Mononuclear cell (primary cell): ENCODE measurements around the gene RNFT2. TPM values are rescaled to one million over a fixed set of nuclear protein-coding genes. Genes with fewer than 3 reads are reported as not detected.

Source experiments
- H3K27me3 ChIP-seq: 2 replicates; pipeline ENCODE4 v1.6.0; 2011; ENCODE audit warnings: low read length, control low read depth; ENCODE audit not compliant: insufficient read depth
- H3K4me1 ChIP-seq: 2 replicates; pipeline ENCODE4 v1.5.1; 2011; ENCODE audit warnings: mild to moderate bottlenecking, low read length, control low read depth; ENCODE audit not compliant: insufficient read depth
- H3K4me3 ChIP-seq: 2 replicates; pipeline ENCODE4 v1.5.1; 2011; ENCODE audit warnings: mild to moderate bottlenecking, low read length, moderate library complexity
- H3K9me3 ChIP-seq: 2 replicates; pipeline ENCODE4 v1.5.1; 2011; ENCODE audit warnings: low read depth, mild to moderate bottlenecking, control low read depth, low read length
- total RNA-seq: library from RNA; depleted of rRNA; stranded (reverse); fragments of >200 nt; gene quantifications from one replicate; pipeline ENCODE4 v1.2.3, GENCODE V29; 2012

RNFT2 gene
- total RNA-seq, 1 donor = 3.4 TPM

GRCh38 chr12:116852303-116852702 lies 114.2 kb downstream of the RNFT2 start:
- H3K4me3 ChIP-seq = no peak overlapping the region
- H3K9me3 ChIP-seq = no peaks in the 10 kb centered on the region
- no peaks in the 10 kb centered on the region for H3K27me3 ChIP-seq
- peaks cover 4% of the 10 kb centered on the region for H3K4me1 ChIP-seq

- H3K9me3 ChIP-seq = no peaks in the 10 kb centered on the region
- peaks cover 13% of the 10 kb centered on the region for H3K4me1 ChIP-seq
- H3K4me3 ChIP-seq = no peak overlapping the region
- H3K27me3 ChIP-seq = peaks cover 2% of the 10 kb centered on the region
These were observed 115.4 kb downstream of the RNFT2 start for GRCh38 chr12:116853507-116853906.

GRCh38 chr12:116855744-116856470 lies 117.8 kb downstream of the RNFT2 start:
- H3K4me1 ChIP-seq = peaks cover 13% of the 10 kb centered on the region
- H3K4me3 ChIP-seq = no peak overlapping the region
- peaks cover 2% of the 10 kb centered on the region for H3K27me3 ChIP-seq
- H3K9me3 ChIP-seq = no peaks in the 10 kb centered on the region

DNA sequence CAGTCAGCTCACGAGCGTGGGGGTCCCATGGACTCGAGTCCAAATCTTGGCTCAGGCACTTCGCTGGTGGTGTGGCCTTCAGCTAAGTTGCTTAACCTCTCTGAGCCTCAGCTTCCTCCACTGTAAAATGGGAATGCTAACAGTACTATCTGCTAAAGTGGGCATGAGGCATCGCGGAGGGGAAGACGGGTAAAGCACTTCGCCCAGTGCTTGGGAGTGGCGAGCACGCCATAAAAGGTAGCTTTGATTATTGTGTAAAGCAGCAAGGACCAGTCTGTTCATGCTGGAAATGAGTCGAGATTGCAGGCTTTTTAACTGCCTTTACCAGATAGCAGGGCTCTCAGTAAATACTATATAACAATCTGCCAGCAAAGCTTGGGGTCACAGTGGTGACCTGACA lies 118.6 kb downstream of the RNFT2 start:
- H3K9me3 ChIP-seq = no peaks in the 10 kb centered on the region
- H3K27me3 ChIP-seq = peaks cover 2% of the 10 kb centered on the region
- no peak overlapping the region for H3K4me3 ChIP-seq
- peaks cover 13% of the 10 kb centered on the region for H3K4me1 ChIP-seq

- H3K4me1 ChIP-seq = peaks cover 13% of the 10 kb centered on the region
- H3K27me3 ChIP-seq = peaks cover 2% of the 10 kb centered on the region
These were observed 121.0 kb downstream of the RNFT2 start for GRCh38 chr12:116859079-116859478.

GRCh38 chr12:116860263-116860662 lies 122.1 kb downstream of the RNFT2 start:
- Histone ChIP-seq H3K27me3 (peaks cover 2% of the 10 kb centered on the region), H3K4me1 (peaks cover 13% of the 10 kb centered on the region), H3K9me3 (no peaks in the 10 kb centered on the region), H3K4me3 (no peak overlapping the region)

More at GRCh38 chr12:116859079-116859478, 121.0 kb downstream of the RNFT2 start:
- Histone ChIP-seq H3K4me3 (no peak overlapping the region), H3K9me3 (no peaks in the 10 kb centered on the region)

DNA sequence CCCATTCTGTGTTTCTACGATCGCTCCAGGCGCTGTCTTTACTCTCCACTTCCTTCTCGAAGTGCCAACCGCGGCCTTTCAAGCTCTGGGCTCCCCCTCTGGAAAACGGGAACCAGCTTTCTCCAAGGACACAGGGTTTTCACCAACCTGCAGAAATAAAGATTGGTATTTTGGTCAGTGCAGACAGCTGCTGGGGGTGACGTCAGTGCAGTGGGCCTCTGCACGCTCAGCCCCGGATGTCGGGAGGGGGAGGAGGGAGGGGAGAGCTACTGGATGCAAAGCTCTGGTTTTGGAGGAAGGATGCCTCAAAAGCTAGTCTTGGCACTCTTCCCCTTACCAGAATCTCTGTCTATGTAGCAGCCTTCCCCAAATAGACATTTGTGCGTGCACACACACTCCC lies 123.2 kb downstream of the RNFT2 start:
- no peaks in the 10 kb centered on the region for H3K9me3 ChIP-seq
- H3K4me1 ChIP-seq = peaks cover 13% of the 10 kb centered on the region
- peaks cover 2% of the 10 kb centered on the region for H3K27me3 ChIP-seq
- H3K4me3 ChIP-seq = no peak overlapping the region

GRCh38 chr12:116862167-116862566 lies 124.1 kb downstream of the RNFT2 start:
- peaks cover 2% of the 10 kb centered on the region for H3K27me3 ChIP-seq
- no peaks in the 10 kb centered on the region for H3K9me3 ChIP-seq
- H3K4me1 ChIP-seq = peaks cover 11% of the 10 kb centered on the region
- H3K4me3 ChIP-seq = no peak overlapping the region

DNA sequence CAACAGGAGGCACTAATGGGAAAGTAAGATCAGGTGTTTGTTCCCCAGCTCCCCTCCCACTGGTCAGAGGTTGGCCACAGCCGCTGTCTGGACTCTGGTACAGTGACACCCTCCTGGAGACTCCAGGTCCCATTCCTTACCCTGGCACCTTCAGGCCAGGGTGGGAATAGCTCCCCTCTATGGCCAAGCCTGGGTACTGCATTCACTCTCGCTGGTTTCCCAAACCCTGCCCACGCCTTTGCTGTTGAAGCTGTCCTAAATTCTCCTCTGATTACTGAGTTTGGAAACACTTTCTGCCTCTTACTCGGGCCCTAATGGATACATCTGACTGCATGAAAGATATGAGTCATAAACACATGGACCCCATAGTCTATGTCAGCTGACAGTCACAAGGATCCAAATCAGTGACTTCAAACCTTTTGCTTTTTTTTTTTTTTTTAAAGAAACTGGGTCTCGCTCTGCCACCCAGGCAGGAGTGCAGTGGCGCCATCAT lies 125.2 kb downstream of the RNFT2 start:
- Histone ChIP-seq H3K4me1 (peaks cover 1% of the 10 kb centered on the region), H3K9me3 (no peaks in the 10 kb centered on the region), H3K27me3 (peaks cover 2% of the 10 kb centered on the region), H3K4me3 (no peak overlapping the region)

- Histone ChIP-seq H3K27me3 (no peaks in the 10 kb centered on the region), H3K4me1 (no peaks in the 10 kb centered on the region), H3K4me3 (no peak overlapping the region), H3K9me3 (no peaks in the 10 kb centered on the region)
These were observed 126.5 kb downstream of the RNFT2 start for GRCh38 chr12:116864371-116865160.

DNA sequence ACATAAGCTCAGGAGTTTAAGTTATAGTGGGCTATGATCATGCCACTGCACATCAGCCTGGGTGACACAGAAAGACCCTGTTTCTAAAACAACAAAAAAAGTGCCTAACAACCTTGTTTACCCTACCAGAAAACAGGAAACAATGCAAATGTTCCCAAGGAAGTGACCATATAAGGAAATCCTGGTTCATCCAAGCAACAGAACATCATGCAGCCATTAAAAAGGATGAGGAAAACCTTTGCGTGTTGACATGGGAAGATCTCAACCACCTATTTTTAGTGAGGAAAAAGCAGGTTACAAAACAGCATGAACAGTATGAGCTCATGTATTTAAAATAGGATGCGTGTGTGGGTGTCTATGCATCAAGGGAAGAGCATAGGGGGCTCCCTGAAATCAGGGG lies 129.4 kb downstream of the RNFT2 start:
- no peaks in the 10 kb centered on the region for H3K27me3 ChIP-seq
- no peak overlapping the region for H3K4me3 ChIP-seq
- no peaks in the 10 kb centered on the region for H3K9me3 ChIP-seq
- no peaks in the 10 kb centered on the region for H3K4me1 ChIP-seq

GRCh38 chr12:116870306-116870705 lies 132.2 kb downstream of the RNFT2 start:
- no peak overlapping the region for H3K4me3 ChIP-seq
- peaks cover 9% of the 10 kb centered on the region for H3K27me3 ChIP-seq
- no peaks in the 10 kb centered on the region for H3K9me3 ChIP-seq
- no peaks in the 10 kb centered on the region for H3K4me1 ChIP-seq

- H3K4me3 ChIP-seq = no peak overlapping the region
- H3K27me3 ChIP-seq = peaks cover 45% of the 10 kb centered on the region
- peaks cover 12% of the 10 kb centered on the region for H3K4me1 ChIP-seq
- no peaks in the 10 kb centered on the region for H3K9me3 ChIP-seq
These were observed 136.3 kb downstream of the RNFT2 start for GRCh38 chr12:116874324-116874995.

GRCh38 chr12:116876151-116876869 lies 138.2 kb downstream of the RNFT2 start:
- no peaks in the 10 kb centered on the region for H3K9me3 ChIP-seq
- peaks cover 59% of the 10 kb centered on the region for H3K27me3 ChIP-seq
- H3K4me1 ChIP-seq = peaks cover 26% of the 10 kb centered on the region
- H3K4me3 ChIP-seq = no peak overlapping the region
